ENCODE results near the gene SCAMP2.

The SCAMP2 gene

DNA sequence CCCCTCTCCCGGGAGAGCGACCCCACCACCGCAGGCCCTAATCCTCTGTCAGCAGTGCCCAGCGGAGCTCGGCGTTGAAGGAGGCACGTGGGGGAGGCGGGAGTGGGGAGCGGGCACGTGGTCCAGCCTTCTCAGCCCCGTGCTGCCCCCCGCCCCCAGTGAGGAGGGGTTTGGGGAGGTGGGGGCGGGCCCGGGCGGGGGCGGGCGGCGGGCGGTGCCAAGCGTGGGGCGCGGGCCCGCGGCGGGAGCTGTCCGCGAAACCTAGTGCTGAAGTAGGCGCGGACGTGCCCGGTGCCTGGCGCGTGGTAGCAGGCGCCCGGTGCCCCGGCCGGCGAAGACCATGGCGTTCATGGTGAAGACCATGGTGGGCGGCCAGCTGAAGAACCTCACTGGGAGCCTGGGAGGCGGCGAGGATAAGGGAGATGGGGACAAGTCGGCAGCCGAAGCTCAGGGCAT lies 46.8 kb downstream of the SCAMP2 start, which contains the start of gene CPLX3:
Gene CPLX3, plus strand, starts transcription at position 264 of the 456 bp plus-strand sequence. Its CDS starts 77 bp downstream, at position 341.
- peaks cover 0 to 1% of the 10 kb centered on the region in 2 donors for H3K4me1 ChIP-seq (ENCODE audit: control insufficient read depth in 2 of 2, insufficient read depth in 2 of 2, low read length in 2 of 2)
- H3K27ac ChIP-seq (ENCODE audit: low read depth in 2 of 2, low read length in 2 of 2), result no peak within 1 kb of the TSS
- H3K4me3 ChIP-seq (ENCODE audit: low read length in 2 of 2), result no peak within 1 kb of the TSS
- peaks cover 9 to 13% of the 10 kb centered on the region in 2 donors for H3K27me3 ChIP-seq (ENCODE audit: control insufficient read depth in 2 of 2, insufficient read depth in 2 of 2, low read length in 2 of 2)
- no peaks in the 10 kb centered on the region for H3K36me3 ChIP-seq (ENCODE audit: control insufficient read depth in 2 of 2, insufficient read depth in 2 of 2, low read length in 2 of 2)
- no peaks in the 10 kb centered on the region for H3K9me3 ChIP-seq (ENCODE audit: control insufficient read depth in 2 of 2, low read length in 2 of 2)
- H3K9ac ChIP-seq (ENCODE audit: low read depth in 1 of 2, low read length in 2 of 2), result no peak within 1 kb of the TSS

DNA sequence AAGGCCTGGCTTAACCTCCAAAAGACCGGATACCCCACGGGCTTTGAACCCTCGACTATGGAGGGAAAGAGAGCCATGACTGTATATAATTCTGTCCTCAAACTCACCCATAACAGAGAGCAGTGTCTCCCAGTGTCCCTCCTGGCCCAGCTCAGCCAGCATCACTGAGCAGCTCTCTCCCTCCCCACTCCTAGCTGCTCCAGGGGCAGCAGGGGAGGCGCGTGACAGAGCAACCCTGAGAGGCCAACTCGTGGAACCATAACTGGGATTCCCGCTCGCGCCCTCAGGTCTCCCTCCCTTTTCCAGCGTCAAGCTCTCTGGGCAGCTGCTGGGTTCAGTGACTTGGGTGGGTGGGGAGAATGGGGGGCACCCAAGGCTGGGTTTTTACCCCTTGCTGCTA lies 47.3 kb downstream of the SCAMP2 start:
- H3K4me1 ChIP-seq (ENCODE audit: control insufficient read depth in 2 of 2, insufficient read depth in 2 of 2, low read length in 2 of 2), result no peaks in the 10 kb centered on the region
- no peaks in the 10 kb centered on the region for H3K36me3 ChIP-seq (ENCODE audit: control insufficient read depth in 2 of 2, insufficient read depth in 2 of 2, low read length in 2 of 2)
- no peak overlapping the region for H3K9ac ChIP-seq (ENCODE audit: low read depth in 1 of 2, low read length in 2 of 2)
- no peaks in the 10 kb centered on the region for H3K9me3 ChIP-seq (ENCODE audit: control insufficient read depth in 2 of 2, low read length in 2 of 2)
- H3K27me3 ChIP-seq (ENCODE audit: control insufficient read depth in 2 of 2, insufficient read depth in 2 of 2, low read length in 2 of 2), result peaks cover 9 to 13% of the 10 kb centered on the region in 2 donors
- H3K4me3 ChIP-seq (ENCODE audit: low read length in 2 of 2), result no peak overlapping the region
- H3K27ac ChIP-seq (ENCODE audit: low read depth in 2 of 2, low read length in 2 of 2), result no peak overlapping the region

DNA sequence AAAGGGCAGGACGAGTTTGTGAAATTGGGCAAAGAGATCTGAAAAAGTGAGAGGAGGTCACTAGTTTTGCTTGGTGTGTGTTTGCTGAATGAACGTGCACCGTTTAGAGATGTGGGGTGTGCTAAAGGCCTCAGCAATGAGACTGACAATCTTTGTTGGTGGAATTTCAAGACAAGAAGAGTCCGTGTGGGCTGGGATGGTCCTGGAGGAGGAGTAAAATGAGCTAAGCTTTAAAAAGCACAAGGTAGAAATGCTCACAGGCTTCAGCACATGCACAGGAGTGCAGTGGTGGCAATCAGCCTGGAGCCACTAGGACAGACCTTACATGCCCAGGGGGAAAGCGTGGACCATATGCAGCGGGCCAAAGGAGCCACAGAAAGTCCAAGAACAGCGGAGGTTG lies 48.2 kb downstream of the SCAMP2 start:
- Histone ChIP-seq H3K9ac (ENCODE audit: low read depth in 1 of 2, low read length in 2 of 2) (no peak overlapping the region), H3K27ac (ENCODE audit: low read depth in 2 of 2, low read length in 2 of 2) (no peak overlapping the region), H3K27me3 (ENCODE audit: control insufficient read depth in 2 of 2, insufficient read depth in 2 of 2, low read length in 2 of 2) (peaks cover 9 to 13% of the 10 kb centered on the region in 2 donors), H3K4me1 (ENCODE audit: control insufficient read depth in 2 of 2, insufficient read depth in 2 of 2, low read length in 2 of 2) (no peaks in the 10 kb centered on the region), H3K4me3 (ENCODE audit: low read length in 2 of 2) (no peak overlapping the region), H3K9me3 (ENCODE audit: control insufficient read depth in 2 of 2, low read length in 2 of 2) (no peaks in the 10 kb centered on the region), H3K36me3 (ENCODE audit: control insufficient read depth in 2 of 2, insufficient read depth in 2 of 2, low read length in 2 of 2) (no peaks in the 10 kb centered on the region)

- no peaks in the 10 kb centered on the region for H3K36me3 ChIP-seq (ENCODE audit: control insufficient read depth in 2 of 2, insufficient read depth in 2 of 2, low read length in 2 of 2)
- peaks cover 9 to 13% of the 10 kb centered on the region in 2 donors for H3K27me3 ChIP-seq (ENCODE audit: control insufficient read depth in 2 of 2, insufficient read depth in 2 of 2, low read length in 2 of 2)
- H3K4me1 ChIP-seq (ENCODE audit: control insufficient read depth in 2 of 2, insufficient read depth in 2 of 2, low read length in 2 of 2), result peaks cover 9 to 10% of the 10 kb centered on the region in 2 donors
- H3K27ac ChIP-seq (ENCODE audit: low read depth in 2 of 2, low read length in 2 of 2), result no peak overlapping the region
- no peak overlapping the region for H3K9ac ChIP-seq (ENCODE audit: low read depth in 1 of 2, low read length in 2 of 2)
- no peaks in the 10 kb centered on the region for H3K9me3 ChIP-seq (ENCODE audit: control insufficient read depth in 2 of 2, low read length in 2 of 2)
- no peak overlapping the region for H3K4me3 ChIP-seq (ENCODE audit: low read length in 2 of 2)
These were observed 49.8 kb downstream of the SCAMP2 start for GRCh38 chr15:74823324-74823723.

DNA sequence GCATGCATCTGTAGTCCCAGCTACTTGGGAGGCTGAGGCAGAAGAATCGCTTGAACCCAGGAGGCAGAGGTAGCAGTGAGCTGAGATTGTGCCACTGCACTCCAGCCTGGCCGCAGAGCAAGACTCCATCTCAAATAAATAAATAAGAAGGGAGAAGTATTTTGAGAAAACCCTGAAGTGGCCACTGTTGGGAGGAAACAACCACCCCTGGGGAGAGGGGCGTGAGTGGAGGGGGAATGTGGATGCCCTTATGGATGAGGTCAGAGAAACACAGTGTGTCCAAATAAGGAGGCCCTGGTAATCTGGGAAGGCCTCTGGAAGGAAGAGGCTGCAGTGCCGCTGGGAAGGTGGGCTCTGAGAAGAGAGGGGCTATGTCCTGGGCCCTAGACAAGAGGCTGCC lies 50.9 kb downstream of the SCAMP2 start:
- Histone ChIP-seq H3K9ac (ENCODE audit: low read depth in 1 of 2, low read length in 2 of 2) (no peak overlapping the region), H3K27ac (ENCODE audit: low read depth in 2 of 2, low read length in 2 of 2) (no peak overlapping the region), H3K4me3 (ENCODE audit: low read length in 2 of 2) (no peak overlapping the region), H3K36me3 (ENCODE audit: control insufficient read depth in 2 of 2, insufficient read depth in 2 of 2, low read length in 2 of 2) (no peaks in the 10 kb centered on the region), H3K4me1 (ENCODE audit: control insufficient read depth in 2 of 2, insufficient read depth in 2 of 2, low read length in 2 of 2) (peaks cover 17 to 19% of the 10 kb centered on the region in 2 donors), H3K27me3 (ENCODE audit: control insufficient read depth in 2 of 2, insufficient read depth in 2 of 2, low read length in 2 of 2) (peaks cover 3 to 5% of the 10 kb centered on the region in 2 donors), H3K9me3 (ENCODE audit: control insufficient read depth in 2 of 2, low read length in 2 of 2) (no peaks in the 10 kb centered on the region)

- Histone ChIP-seq H3K4me1 (ENCODE audit: control insufficient read depth in 2 of 2, insufficient read depth in 2 of 2, low read length in 2 of 2) (peaks cover 20 to 24% of the 10 kb centered on the region in 2 donors), H3K27me3 (ENCODE audit: control insufficient read depth in 2 of 2, insufficient read depth in 2 of 2, low read length in 2 of 2) (peaks cover 0 to 2% of the 10 kb centered on the region in 2 donors), H3K27ac (ENCODE audit: low read depth in 2 of 2, low read length in 2 of 2) (no peak overlapping the region), H3K36me3 (ENCODE audit: control insufficient read depth in 2 of 2, insufficient read depth in 2 of 2, low read length in 2 of 2) (no peaks in the 10 kb centered on the region), H3K9me3 (ENCODE audit: control insufficient read depth in 2 of 2, low read length in 2 of 2) (no peaks in the 10 kb centered on the region), H3K4me3 (ENCODE audit: low read length in 2 of 2) (no peak overlapping the region), H3K9ac (ENCODE audit: low read depth in 1 of 2, low read length in 2 of 2) (no peak overlapping the region)
These were observed 51.4 kb downstream of the SCAMP2 start for GRCh38 chr15:74821790-74822158.

- Histone ChIP-seq H3K27ac (ENCODE audit: low read depth in 2 of 2, low read length in 2 of 2) (no peak overlapping the region), H3K4me1 (ENCODE audit: control insufficient read depth in 2 of 2, insufficient read depth in 2 of 2, low read length in 2 of 2) (peaks cover 25 to 29% of the 10 kb centered on the region in 2 donors), H3K4me3 (ENCODE audit: low read length in 2 of 2) (no peak overlapping the region), H3K36me3 (ENCODE audit: control insufficient read depth in 2 of 2, insufficient read depth in 2 of 2, low read length in 2 of 2) (no peaks in the 10 kb centered on the region), H3K27me3 (ENCODE audit: control insufficient read depth in 2 of 2, insufficient read depth in 2 of 2, low read length in 2 of 2) (no peaks in the 10 kb centered on the region), H3K9ac (ENCODE audit: low read depth in 1 of 2, low read length in 2 of 2) (no peak overlapping the region), H3K9me3 (ENCODE audit: control insufficient read depth in 2 of 2, low read length in 2 of 2) (no peaks in the 10 kb centered on the region)
These were observed 51.9 kb downstream of the SCAMP2 start for GRCh38 chr15:74821091-74821789.

DNA sequence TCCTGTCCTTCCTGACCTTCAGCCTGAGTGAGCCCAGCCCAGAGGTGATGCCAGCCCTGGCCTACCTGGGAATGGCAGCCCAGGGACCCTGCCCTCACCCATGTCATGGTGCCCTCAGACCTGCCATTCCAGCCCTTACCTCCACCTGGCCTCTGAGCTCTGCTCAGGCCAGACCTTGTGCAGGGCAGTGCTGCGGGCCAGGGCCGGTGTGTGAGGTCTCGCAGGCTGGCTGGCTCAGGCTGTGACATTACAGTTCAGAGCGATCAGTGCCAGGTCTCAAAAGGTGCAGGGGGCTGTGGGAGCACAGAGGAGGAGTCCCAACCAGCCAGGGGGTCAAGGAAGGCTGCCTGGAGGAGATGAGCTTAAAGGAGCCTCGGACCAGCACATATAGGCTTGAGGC lies 53.1 kb downstream of the SCAMP2 start:
- H3K9me3 ChIP-seq (ENCODE audit: control insufficient read depth in 2 of 2, low read length in 2 of 2), result no peaks in the 10 kb centered on the region
- peaks cover 36 to 41% of the 10 kb centered on the region in 2 donors for H3K4me1 ChIP-seq (ENCODE audit: control insufficient read depth in 2 of 2, insufficient read depth in 2 of 2, low read length in 2 of 2)
- no peaks in the 10 kb centered on the region for H3K27me3 ChIP-seq (ENCODE audit: control insufficient read depth in 2 of 2, insufficient read depth in 2 of 2, low read length in 2 of 2)
- H3K9ac ChIP-seq (ENCODE audit: low read depth in 1 of 2, low read length in 2 of 2), result no peak overlapping the region
- H3K4me3 ChIP-seq (ENCODE audit: low read length in 2 of 2), result no peak overlapping the region
- no peak overlapping the region for H3K27ac ChIP-seq (ENCODE audit: low read depth in 2 of 2, low read length in 2 of 2)
- no peaks in the 10 kb centered on the region for H3K36me3 ChIP-seq (ENCODE audit: control insufficient read depth in 2 of 2, insufficient read depth in 2 of 2, low read length in 2 of 2)

GRCh38 chr15:74817370-74817737 lies 55.8 kb downstream of the SCAMP2 start:
- Histone ChIP-seq H3K27me3 (ENCODE audit: control insufficient read depth in 2 of 2, insufficient read depth in 2 of 2, low read length in 2 of 2) (no peaks in the 10 kb centered on the region), H3K36me3 (ENCODE audit: control insufficient read depth in 2 of 2, insufficient read depth in 2 of 2, low read length in 2 of 2) (no peaks in the 10 kb centered on the region), H3K27ac (ENCODE audit: low read depth in 2 of 2, low read length in 2 of 2) (peak overlapping the region; percentile 59 to 66), H3K4me3 (ENCODE audit: low read length in 2 of 2) (no peak overlapping the region), H3K9ac (ENCODE audit: low read depth in 1 of 2, low read length in 2 of 2) (peak overlapping the region in 1 of 2 donors; percentile 52), H3K4me1 (ENCODE audit: control insufficient read depth in 2 of 2, insufficient read depth in 2 of 2, low read length in 2 of 2) (peaks cover 39 to 44% of the 10 kb centered on the region in 2 donors), H3K9me3 (ENCODE audit: control insufficient read depth in 2 of 2, low read length in 2 of 2) (no peaks in the 10 kb centered on the region)

DNA sequence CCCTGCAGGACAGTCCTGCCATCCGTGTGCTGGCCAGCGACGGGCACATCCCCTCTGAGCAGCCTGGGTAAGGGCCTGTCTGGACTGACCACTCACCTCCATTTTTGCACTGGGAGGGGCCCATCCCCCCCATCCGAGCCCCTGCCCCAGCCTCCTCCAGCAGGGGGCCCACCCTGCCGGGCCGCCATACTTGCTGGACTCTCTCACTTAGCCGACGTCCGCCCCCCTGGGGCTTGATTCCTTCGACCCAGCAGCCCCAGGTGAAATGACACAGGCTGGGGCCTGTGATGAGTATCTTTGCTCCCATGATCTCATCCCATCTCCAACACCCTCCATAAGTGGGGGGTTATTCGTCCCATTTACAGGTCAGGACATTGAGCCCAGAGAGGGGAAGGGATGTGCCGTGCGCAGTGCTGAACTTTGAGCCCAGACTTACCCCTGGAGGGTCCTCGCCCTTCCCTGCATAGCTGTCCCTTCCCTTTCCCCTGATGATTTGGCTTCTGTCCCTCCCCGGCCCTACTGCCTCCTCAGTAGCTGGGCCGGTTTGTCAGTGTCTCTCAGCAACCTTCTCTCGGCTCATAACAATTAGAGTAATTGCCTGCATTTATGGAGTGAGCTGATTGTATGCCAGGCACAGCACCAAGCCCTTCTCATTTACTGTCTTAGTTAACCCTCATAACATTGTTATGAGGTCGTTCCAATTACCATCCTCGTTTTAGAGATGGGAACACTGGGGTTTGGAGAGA lies 56.4 kb downstream of the SCAMP2 start:
- peak overlapping the region; percentile 59 to 66 for H3K27ac ChIP-seq (ENCODE audit: low read depth in 2 of 2, low read length in 2 of 2)

More for the DNA sequence above, 56.4 kb downstream of the SCAMP2 start:
- Histone ChIP-seq H3K4me3 (ENCODE audit: low read length in 2 of 2) (no peak overlapping the region), H3K9ac (ENCODE audit: low read depth in 1 of 2, low read length in 2 of 2) (peak overlapping the region in 1 of 2 donors; percentile 52), H3K9me3 (ENCODE audit: control insufficient read depth in 2 of 2, low read length in 2 of 2) (no peaks in the 10 kb centered on the region), H3K36me3 (ENCODE audit: control insufficient read depth in 2 of 2, insufficient read depth in 2 of 2, low read length in 2 of 2) (no peaks in the 10 kb centered on the region), H3K4me1 (ENCODE audit: control insufficient read depth in 2 of 2, insufficient read depth in 2 of 2, low read length in 2 of 2) (peaks cover 39 to 44% of the 10 kb centered on the region in 2 donors), H3K27me3 (ENCODE audit: control insufficient read depth in 2 of 2, insufficient read depth in 2 of 2, low read length in 2 of 2) (no peaks in the 10 kb centered on the region)
